GM23338 (cell line): Measurements from ENCODE around the gene ST6GALNAC3. TPM values are rescaled to one million over a fixed set of nuclear protein-coding genes. Genes with fewer than 3 reads are reported as not detected.

Source experiments
- ATAC-seq: fragments of 200-7000 bp; cut with Tn5 transposase; 3 replicates; pipeline ENCODE4 v1.9.1; 2020
- DNase-seq: peaks from one replicate; pipeline ENCODE4 v3.0.0-alpha.2; 2015; ENCODE audit warnings: low spot score
- H2AFZ ChIP-seq: fragments of 200-600 bp; sonication (generic); 2 replicates; pipeline ENCODE4 v1.8.0; 2016; ENCODE audit warnings: antibody characterized with exemption, mild to moderate bottlenecking, moderate library complexity
- H3F3A ChIP-seq: fragments of 200-600 bp; sonication (generic); replicated peaks from 2 replicates; pipeline ENCODE4 v1.8.0; 2017; ENCODE audit warnings: antibody characterized with exemption, mixed run types, low read depth
- H3K27ac ChIP-seq: fragments of 200-600 bp; sonication (generic); 2 replicates; pipeline ENCODE4 v1.6.1; 2016; ENCODE audit warnings: low read depth
- H3K27me3 ChIP-seq: fragments of 200-600 bp; sonication (generic); 2 replicates; pipeline ENCODE4 v1.8.0; 2016; ENCODE audit warnings: mild to moderate bottlenecking, mixed run types, moderate library complexity; ENCODE audit not compliant: insufficient read depth
- H3K36me3 ChIP-seq: fragments of 200-600 bp; sonication (generic); 2 replicates; pipeline ENCODE4 v1.8.0; 2016; ENCODE audit warnings: mild to moderate bottlenecking; ENCODE audit not compliant: insufficient read depth
- H3K4me1 ChIP-seq: fragments of 200-600 bp; sonication (generic); 2 replicates; pipeline ENCODE4 v1.8.0; 2016; ENCODE audit warnings: mild to moderate bottlenecking, moderate library complexity; ENCODE audit not compliant: insufficient read depth
- H3K4me2 ChIP-seq: fragments of 200-600 bp; sonication (generic); 2 replicates; pipeline ENCODE4 v1.7.1; 2017; ENCODE audit warnings: mixed run types
- H3K4me3 ChIP-seq: fragments of 200-600 bp; sonication (generic); 2 replicates; pipeline ENCODE4 v1.6.1; 2016; ENCODE audit warnings: mixed run types
- H3K79me2 ChIP-seq: fragments of 200-600 bp; sonication (generic); replicated peaks from 2 replicates; pipeline ENCODE4 v1.8.0; 2017; ENCODE audit warnings: mild to moderate bottlenecking; ENCODE audit not compliant: insufficient read depth
- H3K9me2 ChIP-seq: fragments of 200-600 bp; sonication (generic); 2 replicates; pipeline ENCODE4 v1.8.0; 2017; ENCODE audit not compliant: insufficient read depth
- H4K20me1 ChIP-seq: fragments of 200-600 bp; sonication (generic); replicated peaks from 2 replicates; pipeline ENCODE4 v1.8.0; 2017; ENCODE audit warnings: mild to moderate bottlenecking; ENCODE audit not compliant: insufficient read depth
- H3K27ac Mint-ChIP-seq: 2 replicates; pipeline ENCODE4 v1.8.0; 2020; ENCODE audit warnings: inconsistent platforms, mild to moderate bottlenecking, moderate library complexity, mixed read lengths
- H3K27me3 Mint-ChIP-seq: 3 replicates; pipeline ENCODE4 v1.8.0; 2022; ENCODE audit warnings: low read depth, mild to moderate bottlenecking, moderate library complexity, mixed read lengths, inconsistent platforms; ENCODE audit not compliant: insufficient read depth, poor library complexity
- H3K36me3 Mint-ChIP-seq: 3 replicates; pipeline ENCODE4 v1.8.0; 2021; ENCODE audit warnings: low read depth, mild to moderate bottlenecking, inconsistent platforms, moderate library complexity, mixed read lengths
- H3K4me1 Mint-ChIP-seq: 3 replicates; pipeline ENCODE4 v1.8.0; 2020; ENCODE audit warnings: mild to moderate bottlenecking, inconsistent platforms, mixed read lengths
- H3K4me3 Mint-ChIP-seq: 3 replicates; pipeline ENCODE4 v1.8.0; 2021; ENCODE audit warnings: moderate library complexity, mild to moderate bottlenecking, inconsistent platforms, mixed read lengths
- H3K9me3 Mint-ChIP-seq: 3 replicates; pipeline ENCODE4 v1.8.0; 2020; ENCODE audit warnings: moderate library complexity, mild to moderate bottlenecking, inconsistent platforms, mixed read lengths
- CREB1 ChIP-seq: fragments of 250-450 bp; sonication (Bioruptor Pico); IDR thresholded peaks from 2 replicates; pipeline ENCODE4 v1.5.0; 2020; ENCODE audit warnings: low read depth, mild to moderate bottlenecking, moderate library complexity
- EZH2phosphoT487 ChIP-seq: fragments of 200-600 bp; sonication (generic); IDR thresholded peaks from one replicate; pipeline ENCODE4 v1.8.1; 2018; ENCODE audit warnings: antibody characterized with exemption; ENCODE audit not compliant: unreplicated experiment
- NANOG ChIP-seq: IDR thresholded peaks from 2 replicates; pipeline ENCODE4 v1.6.1; 2016; ENCODE audit warnings: antibody characterized with exemption, borderline replicate concordance
- STAT1 ChIP-seq: IDR thresholded peaks from one replicate; pipeline ENCODE4 v1.6.1; 2016; ENCODE audit warnings: antibody characterized with exemption; ENCODE audit not compliant: unreplicated experiment
- polyA plus RNA-seq: library from polyadenylated mRNA; unstranded; fragments of >200 nt; fragmentation: Nextera tagmentation; extraction: Ambion mirVana; gene quantifications from 2 replicates; pipeline ENCODE4 v1.2.1, GENCODE V29; 2016
- total RNA-seq: library from RNA; depleted of rRNA; stranded (reverse); fragments of >200 nt; shearing (Covaris generic); gene quantifications from 2 replicates; pipeline ENCODE4 v1.2.3, GENCODE V29; 2014
- TF ChIP-seq, protein P1 (sequence below): fragments of 250-450 bp; sonication (Bioruptor Pico); IDR thresholded peaks from 2 replicates; pipeline ENCODE4 v1.5.0; 2020; ENCODE audit warnings: mild to moderate bottlenecking, moderate library complexity
- TF ChIP-seq, protein P2 (sequence below): IDR thresholded peaks from one replicate; pipeline ENCODE4 v1.6.1; 2018; ENCODE audit warnings: antibody characterized with exemption; ENCODE audit not compliant: unreplicated experiment
- TF ChIP-seq, protein P3 (sequence below), 2 experiments: fragments of 200-600 bp in 1 of 2; sonication (generic) in 1 of 2; conservative IDR thresholded peaks; 2 replicates each; pipeline versions ENCODE4 v1.5.1 to v1.6.1; 2016 to 2017; ENCODE audit warnings: antibody characterized with exemption in 2 of 2, low read depth in 2 of 2, mild to moderate bottlenecking in 2 of 2, moderate library complexity in 1 of 2
- TF ChIP-seq, protein P4 (sequence below): IDR thresholded peaks from 2 replicates; pipeline ENCODE4 v1.6.1; 2016; ENCODE audit warnings: antibody characterized with exemption

Gene ST6GALNAC3
- total and polyA plus RNA-seq, 2 experiments from 2014 or later: 4.7 to 11.6 TPM

DNA sequence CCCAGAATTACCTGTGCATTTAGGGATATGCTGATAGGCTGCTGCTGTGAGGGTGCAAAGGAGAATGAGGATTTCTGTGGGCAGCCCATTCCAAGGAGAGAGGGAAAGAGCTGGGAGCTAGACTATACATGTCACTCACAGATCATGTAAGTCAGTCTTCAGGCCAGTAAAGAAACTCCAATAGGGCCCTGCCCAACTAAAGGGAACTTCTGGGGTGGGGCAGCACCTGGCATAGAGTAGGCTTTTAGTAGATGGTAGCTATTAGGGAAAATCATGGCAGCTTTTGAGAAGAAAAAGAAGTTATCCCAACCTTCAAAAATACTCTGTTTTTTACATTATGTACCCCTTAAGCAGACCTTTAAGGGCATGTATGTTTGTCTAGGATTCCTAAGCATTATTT lies 89.6 kb downstream of the ST6GALNAC3 start:
- ATAC-seq (no peak), DNase-seq (no peak)
- TF ChIP-seq, protein P1, sequence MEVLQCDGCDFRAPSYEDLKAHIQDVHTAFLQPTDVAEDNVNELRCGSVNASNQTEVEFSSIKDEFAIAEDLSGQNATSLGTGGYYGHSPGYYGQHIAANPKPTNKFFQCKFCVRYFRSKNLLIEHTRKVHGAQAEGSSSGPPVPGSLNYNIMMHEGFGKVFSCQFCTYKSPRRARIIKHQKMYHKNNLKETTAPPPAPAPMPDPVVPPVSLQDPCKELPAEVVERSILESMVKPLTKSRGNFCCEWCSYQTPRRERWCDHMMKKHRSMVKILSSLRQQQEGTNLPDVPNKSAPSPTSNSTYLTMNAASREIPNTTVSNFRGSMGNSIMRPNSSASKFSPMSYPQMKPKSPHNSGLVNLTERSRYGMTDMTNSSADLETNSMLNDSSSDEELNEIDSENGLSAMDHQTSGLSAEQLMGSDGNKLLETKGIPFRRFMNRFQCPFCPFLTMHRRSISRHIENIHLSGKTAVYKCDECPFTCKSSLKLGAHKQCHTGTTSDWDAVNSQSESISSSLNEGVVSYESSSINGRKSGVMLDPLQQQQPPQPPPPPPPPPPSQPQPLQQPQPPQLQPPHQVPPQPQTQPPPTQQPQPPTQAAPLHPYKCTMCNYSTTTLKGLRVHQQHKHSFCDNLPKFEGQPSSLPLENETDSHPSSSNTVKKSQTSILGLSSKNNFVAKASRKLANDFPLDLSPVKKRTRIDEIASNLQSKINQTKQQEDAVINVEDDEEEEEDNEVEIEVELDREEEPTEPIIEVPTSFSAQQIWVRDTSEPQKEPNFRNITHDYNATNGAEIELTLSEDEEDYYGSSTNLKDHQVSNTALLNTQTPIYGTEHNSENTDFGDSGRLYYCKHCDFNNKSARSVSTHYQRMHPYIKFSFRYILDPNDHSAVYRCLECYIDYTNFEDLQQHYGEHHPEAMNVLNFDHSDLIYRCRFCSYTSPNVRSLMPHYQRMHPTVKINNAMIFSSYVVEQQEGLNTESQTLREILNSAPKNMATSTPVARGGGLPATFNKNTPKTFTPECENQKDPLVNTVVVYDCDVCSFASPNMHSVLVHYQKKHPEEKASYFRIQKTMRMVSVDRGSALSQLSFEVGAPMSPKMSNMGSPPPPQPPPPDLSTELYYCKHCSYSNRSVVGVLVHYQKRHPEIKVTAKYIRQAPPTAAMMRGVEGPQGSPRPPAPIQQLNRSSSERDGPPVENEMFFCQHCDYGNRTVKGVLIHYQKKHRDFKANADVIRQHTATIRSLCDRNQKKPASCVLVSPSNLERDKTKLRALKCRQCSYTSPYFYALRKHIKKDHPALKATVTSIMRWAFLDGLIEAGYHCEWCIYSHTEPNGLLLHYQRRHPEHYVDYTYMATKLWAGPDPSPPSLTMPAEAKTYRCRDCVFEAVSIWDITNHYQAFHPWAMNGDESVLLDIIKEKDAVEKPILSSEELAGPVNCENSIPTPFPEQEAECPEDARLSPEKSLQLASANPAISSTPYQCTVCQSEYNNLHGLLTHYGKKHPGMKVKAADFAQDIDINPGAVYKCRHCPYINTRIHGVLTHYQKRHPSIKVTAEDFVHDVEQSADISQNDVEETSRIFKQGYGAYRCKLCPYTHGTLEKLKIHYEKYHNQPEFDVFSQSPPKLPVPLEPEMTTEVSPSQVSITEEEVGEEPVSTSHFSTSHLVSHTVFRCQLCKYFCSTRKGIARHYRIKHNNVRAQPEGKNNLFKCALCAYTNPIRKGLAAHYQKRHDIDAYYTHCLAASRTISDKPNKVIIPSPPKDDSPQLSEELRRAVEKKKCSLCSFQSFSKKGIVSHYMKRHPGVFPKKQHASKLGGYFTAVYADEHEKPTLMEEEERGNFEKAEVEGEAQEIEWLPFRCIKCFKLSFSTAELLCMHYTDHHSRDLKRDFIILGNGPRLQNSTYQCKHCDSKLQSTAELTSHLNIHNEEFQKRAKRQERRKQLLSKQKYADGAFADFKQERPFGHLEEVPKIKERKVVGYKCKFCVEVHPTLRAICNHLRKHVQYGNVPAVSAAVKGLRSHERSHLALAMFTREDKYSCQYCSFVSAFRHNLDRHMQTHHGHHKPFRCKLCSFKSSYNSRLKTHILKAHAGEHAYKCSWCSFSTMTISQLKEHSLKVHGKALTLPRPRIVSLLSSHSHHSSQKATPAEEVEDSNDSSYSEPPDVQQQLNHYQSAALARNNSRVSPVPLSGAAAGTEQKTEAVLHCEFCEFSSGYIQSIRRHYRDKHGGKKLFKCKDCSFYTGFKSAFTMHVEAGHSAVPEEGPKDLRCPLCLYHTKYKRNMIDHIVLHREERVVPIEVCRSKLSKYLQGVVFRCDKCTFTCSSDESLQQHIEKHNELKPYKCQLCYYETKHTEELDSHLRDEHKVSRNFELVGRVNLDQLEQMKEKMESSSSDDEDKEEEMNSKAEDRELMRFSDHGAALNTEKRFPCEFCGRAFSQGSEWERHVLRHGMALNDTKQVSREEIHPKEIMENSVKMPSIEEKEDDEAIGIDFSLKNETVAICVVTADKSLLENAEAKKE: no peak
- no peak for TF ChIP-seq NANOG
- TF ChIP-seq, protein P2, sequence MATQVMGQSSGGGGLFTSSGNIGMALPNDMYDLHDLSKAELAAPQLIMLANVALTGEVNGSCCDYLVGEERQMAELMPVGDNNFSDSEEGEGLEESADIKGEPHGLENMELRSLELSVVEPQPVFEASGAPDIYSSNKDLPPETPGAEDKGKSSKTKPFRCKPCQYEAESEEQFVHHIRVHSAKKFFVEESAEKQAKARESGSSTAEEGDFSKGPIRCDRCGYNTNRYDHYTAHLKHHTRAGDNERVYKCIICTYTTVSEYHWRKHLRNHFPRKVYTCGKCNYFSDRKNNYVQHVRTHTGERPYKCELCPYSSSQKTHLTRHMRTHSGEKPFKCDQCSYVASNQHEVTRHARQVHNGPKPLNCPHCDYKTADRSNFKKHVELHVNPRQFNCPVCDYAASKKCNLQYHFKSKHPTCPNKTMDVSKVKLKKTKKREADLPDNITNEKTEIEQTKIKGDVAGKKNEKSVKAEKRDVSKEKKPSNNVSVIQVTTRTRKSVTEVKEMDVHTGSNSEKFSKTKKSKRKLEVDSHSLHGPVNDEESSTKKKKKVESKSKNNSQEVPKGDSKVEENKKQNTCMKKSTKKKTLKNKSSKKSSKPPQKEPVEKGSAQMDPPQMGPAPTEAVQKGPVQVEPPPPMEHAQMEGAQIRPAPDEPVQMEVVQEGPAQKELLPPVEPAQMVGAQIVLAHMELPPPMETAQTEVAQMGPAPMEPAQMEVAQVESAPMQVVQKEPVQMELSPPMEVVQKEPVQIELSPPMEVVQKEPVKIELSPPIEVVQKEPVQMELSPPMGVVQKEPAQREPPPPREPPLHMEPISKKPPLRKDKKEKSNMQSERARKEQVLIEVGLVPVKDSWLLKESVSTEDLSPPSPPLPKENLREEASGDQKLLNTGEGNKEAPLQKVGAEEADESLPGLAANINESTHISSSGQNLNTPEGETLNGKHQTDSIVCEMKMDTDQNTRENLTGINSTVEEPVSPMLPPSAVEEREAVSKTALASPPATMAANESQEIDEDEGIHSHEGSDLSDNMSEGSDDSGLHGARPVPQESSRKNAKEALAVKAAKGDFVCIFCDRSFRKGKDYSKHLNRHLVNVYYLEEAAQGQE: no peak
- no peak for TF ChIP-seq EZH2phosphoT487
- TF ChIP-seq, protein P3, sequence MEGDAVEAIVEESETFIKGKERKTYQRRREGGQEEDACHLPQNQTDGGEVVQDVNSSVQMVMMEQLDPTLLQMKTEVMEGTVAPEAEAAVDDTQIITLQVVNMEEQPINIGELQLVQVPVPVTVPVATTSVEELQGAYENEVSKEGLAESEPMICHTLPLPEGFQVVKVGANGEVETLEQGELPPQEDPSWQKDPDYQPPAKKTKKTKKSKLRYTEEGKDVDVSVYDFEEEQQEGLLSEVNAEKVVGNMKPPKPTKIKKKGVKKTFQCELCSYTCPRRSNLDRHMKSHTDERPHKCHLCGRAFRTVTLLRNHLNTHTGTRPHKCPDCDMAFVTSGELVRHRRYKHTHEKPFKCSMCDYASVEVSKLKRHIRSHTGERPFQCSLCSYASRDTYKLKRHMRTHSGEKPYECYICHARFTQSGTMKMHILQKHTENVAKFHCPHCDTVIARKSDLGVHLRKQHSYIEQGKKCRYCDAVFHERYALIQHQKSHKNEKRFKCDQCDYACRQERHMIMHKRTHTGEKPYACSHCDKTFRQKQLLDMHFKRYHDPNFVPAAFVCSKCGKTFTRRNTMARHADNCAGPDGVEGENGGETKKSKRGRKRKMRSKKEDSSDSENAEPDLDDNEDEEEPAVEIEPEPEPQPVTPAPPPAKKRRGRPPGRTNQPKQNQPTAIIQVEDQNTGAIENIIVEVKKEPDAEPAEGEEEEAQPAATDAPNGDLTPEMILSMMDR (conservative IDR thresholded peaks at IDR 0.05; ENCODE audit: low read depth in 2 of 2): no peak
- TF ChIP-seq CREB1 (CRISPR knock-in tag): no peak
- TF ChIP-seq, protein P4, sequence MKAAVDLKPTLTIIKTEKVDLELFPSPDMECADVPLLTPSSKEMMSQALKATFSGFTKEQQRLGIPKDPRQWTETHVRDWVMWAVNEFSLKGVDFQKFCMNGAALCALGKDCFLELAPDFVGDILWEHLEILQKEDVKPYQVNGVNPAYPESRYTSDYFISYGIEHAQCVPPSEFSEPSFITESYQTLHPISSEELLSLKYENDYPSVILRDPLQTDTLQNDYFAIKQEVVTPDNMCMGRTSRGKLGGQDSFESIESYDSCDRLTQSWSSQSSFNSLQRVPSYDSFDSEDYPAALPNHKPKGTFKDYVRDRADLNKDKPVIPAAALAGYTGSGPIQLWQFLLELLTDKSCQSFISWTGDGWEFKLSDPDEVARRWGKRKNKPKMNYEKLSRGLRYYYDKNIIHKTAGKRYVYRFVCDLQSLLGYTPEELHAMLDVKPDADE: no peak
- TF ChIP-seq STAT1: no peak
- Histone ChIP-seq H3K27ac (no peak overlapping the region), H3F3A (no peaks in the 10 kb centered on the region), H3K79me2 (peaks cover 26% of the 10 kb centered on the region), H3K4me2 (no peak overlapping the region), H3K9me2 (no peaks in the 10 kb centered on the region; the same call in 1 of the 2 replicates), H4K20me1 (no peaks in the 10 kb centered on the region), H3K4me1 (no peaks in the 10 kb centered on the region), H3K27me3 (no peaks in the 10 kb centered on the region), H3K36me3 (no peaks in the 10 kb centered on the region), H2AFZ (no peak overlapping the region), H3K4me3 (no peak overlapping the region)
- peaks cover 4% of the 10 kb centered on the region for H3K9me3 Mint-ChIP-seq
- H3K4me3 Mint-ChIP-seq: no peak overlapping the region
- peaks cover 19% of the 10 kb centered on the region; the same call in 2 of the 3 replicates for H3K36me3 Mint-ChIP-seq
- peaks cover 16% of the 10 kb centered on the region for H3K4me1 Mint-ChIP-seq
- no peaks in the 10 kb centered on the region for H3K27me3 Mint-ChIP-seq
- no peak overlapping the region for H3K27ac Mint-ChIP-seq
